Lung microvascular endothelial cell (primary cell): ENCODE measurements around the gene WDR31. TPM values are rescaled to one million over a fixed set of nuclear protein-coding genes. Genes with fewer than 3 reads are reported as not detected.
"Not testable (repeated sequence)": the region's sequence is repeated elsewhere in the genome, so short reads cannot be mapped to it uniquely, and the experiment has no call there.

Source experiments
- DNase-seq, 2 donors: peaks; one replicate each; pipeline versions ENCODE4 v3.0.0 to v3.0.0-alpha.2; 2010; ENCODE audit warnings: low read depth in 2 of 2
- total RNA-seq: library from RNA; depleted of rRNA; stranded (reverse); fragments of >200 nt; gene quantifications from 2 replicates; pipeline ENCODE4 v1.2.1, GENCODE V29; 2014

Gene WDR31
- total RNA-seq, 1 donor from 2014 or later, result 0.20 TPM

DNA sequence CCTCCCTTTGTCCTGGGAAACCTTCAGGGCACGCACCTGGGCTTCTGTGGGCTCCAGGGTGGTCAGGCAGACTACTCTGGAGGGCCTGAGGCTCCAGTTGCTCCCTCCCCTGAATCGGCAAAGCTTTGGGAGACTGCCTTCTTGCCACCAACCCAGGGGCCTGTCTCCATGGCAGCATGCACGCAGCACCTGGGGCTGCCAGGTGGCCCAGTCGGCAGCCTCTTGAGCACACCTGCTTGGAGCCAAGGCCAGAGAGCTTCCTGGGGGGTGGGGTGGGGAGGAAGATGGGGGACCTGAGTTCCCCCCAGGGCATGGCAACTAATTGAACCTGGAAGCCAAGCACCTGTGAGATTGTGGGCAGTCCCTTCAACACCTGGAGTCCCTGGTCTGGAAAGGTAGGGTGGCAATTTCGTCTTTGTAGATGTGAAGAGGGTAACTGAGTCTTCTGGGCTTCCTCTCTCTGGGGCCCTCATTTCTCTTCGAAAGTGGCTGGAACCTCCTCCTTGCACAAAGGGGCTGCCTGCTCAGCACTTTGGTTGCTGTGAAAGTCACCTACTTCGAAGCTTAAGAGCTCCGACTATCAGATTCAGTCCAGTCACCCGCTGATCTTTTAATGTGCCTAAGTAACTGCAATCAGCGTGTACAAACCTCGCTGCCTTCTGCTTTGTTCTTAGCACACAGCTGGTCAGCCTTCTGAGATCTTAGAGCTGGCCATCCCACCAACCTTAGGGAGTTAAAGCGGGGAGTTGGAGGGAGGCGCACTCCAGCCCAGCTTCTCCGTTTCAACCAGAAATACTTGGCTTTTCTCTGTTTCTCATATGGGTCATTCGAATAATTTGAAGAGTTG, 40.9 kb downstream of the WDR31 start:
- no peak for DNase-seq

DNA sequence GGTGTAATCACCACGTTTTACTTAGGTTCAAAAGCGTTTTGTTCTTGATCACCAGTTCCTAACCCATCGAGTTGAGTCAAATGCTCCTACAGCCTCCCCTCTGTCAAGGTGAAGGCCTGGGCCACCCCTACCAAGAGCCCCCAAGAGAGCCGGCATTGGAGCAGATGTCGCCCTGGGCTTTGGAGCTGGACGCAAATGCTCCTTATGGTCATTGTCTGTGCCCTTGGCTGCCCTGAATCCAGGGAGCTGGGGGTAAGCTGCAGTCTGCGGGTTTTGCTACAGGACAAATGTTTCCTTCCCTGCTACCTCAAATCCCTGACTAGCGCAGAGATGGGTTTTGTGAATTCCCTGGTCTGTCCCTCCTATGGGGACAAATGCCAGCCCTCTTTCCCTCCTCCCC, 41.8 kb downstream of the WDR31 start:
- no peak for DNase-seq

DNA sequence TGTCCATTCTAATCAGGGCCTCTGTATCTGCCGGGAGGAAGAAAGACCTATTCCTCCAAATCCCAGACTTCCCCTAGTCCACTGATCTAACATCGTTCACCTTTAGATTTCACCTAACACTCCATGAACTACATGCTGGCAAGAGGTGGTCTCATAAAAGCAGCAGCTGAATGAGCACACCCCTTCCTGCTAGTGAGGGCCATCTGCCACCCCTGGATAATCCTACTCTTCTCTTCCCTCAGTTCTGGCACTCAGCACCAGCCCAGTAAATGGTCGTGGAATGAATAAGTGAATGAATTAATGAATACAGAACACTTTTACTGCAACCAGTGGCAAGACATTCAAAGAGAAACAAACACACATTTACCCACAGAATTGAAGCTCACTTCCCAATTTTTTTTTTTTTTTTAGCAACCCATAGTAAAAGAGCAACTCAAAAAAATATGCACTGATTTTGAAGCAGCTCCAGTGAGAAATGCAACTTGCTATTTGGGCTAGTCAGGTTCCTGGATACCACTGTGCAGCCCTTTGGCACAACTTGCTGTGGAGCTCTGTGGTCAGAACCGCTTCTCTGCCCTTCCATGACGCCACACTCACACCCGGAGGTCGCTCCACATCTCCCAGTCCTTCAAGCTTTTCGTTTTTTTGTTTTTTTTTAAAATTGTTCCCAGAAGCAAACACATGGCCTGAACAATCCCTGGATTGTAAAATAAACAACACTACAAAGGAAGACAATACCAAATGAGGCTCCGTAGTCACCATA, 43.1 kb downstream of the WDR31 start:
- no peak for DNase-seq

DNA sequence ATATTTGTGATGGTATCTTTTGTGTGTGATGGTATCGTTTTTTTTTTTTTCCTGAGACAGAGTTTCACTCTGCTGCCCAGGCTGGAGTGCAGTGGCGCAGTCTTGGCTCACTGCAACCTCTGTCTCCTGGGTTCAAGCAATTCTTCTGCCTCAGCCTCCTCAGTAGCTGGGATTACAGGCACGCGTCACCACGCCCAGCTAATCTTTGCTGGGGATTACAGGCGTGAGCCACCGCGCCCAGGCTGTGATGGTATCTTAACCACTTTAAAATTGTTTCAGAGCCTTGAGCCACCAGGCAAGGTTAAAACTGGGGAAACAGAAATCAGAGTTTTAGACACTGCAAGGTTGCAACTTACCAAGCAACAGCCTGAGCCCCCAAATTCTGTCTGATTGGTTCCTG, 43.8 kb downstream of the WDR31 start:
- DNase-seq, result not testable (repeated sequence)

DNA sequence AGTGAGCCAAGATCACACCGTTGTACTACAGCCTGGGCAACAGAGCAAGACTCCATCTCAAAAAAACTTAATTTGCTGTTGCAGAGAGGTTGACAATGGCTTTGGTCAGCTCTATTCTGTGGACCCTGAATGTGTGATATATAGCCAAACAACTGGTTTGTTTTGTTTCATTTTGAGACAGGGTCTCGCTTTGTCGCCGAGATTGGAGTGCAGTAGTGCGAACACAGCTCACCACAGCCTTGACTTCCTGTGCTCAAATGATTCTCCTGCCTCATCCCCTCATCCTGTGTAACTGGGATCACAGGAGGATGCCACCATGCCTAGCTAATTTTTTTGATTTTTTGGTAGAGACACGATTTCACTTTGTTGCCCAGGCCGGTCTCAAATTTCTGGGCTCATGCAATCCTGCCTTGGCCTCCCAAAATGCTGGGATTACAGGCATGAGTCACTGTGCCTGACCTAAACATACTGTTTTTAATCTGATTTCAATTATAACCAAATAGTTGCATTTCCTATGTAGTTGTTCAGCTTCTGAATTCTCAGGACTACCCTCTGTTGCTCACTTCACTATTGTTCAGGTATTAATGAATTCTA, 46.7 kb downstream of the WDR31 start:
- no peak for DNase-seq

GRCh38 chr9:113290052-113290607, 49.9 kb downstream of the WDR31 start:
- peak in 1 of 2 donors; percentile 44 for DNase-seq

- peak in 1 of 2 donors; percentile 43 for DNase-seq
Observed at GRCh38 chr9:113289091-113289490, 51.0 kb downstream of the WDR31 start.

DNA sequence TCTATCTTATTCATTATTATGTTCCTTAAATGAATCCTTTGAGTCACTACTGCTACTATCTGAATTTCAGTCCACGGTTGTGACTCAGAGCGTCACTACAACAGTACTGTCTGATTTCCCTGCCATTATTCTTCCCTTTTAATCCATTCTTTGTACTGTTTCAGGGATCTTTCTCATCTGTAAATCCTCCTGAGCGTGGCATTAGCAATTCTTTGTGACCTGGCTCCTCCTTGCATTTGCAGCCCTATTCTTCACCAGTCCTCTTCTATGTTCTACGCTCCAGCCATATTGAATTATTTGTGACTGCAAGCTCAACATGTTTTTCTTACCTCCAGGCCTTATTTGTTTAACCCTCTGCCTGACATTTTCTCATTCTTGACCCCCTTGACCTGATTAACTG, 58.7 kb downstream of the WDR31 start:
- no peak for DNase-seq

DNA sequence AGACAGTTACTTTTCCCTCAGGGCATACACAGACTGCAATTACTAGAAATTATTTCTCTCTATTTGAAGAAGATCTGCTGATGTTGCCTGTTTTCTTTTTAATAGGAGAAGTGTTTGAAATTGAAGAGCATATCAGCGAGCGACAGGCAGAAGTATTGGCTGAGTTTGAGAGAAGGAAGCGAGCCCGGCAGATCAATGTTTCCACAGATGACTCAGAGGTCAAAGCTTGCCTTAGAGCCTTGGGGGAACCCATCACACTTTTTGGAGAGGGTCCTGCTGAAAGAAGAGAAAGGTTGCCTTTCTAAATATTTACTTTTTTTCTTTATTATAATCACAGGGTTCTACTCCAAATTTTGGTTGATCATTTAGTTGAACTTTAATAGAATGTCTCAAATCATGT, 61.2 kb downstream of the WDR31 start:
- no peak for DNase-seq

- peak; percentile 99 for DNase-seq
Observed at GRCh38 chr9:113275157-113276131, 64.6 kb downstream of the WDR31 start, which contains the start of the genes CDC26 and PRPF4. Gene CDC26, minus strand, starts transcription at chr9:113275572. Its CDS starts 3,065 bp downstream, at chr9:113272507. Gene PRPF4, plus strand, starts transcription at chr9:113275658. Its CDS starts 86 bp downstream, at chr9:113275744.

GRCh38 chr9:113274474-113275156, 65.5 kb downstream of the WDR31 start:
- peak; percentile 72 to 82 for DNase-seq

DNA sequence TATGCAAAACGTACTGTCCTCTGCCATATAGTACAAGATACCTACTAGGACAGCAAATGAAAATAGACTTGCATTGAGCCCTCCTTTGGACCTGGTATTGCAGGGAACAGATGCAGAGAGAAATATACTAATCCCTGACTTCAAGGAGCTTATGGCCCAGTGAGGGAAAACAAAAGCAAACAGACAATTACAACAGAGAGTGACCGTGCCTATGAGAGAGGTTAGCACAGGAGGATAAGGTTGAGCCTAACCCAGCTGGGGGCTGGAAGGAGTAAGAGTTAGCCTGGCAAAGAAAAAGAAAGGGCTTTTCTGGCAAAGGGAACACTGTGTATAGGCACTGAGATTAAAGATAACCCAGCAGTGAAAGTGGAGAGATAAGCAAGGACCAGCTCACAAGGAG, 70.2 kb downstream of the WDR31 start:
- no peak for DNase-seq

DNA sequence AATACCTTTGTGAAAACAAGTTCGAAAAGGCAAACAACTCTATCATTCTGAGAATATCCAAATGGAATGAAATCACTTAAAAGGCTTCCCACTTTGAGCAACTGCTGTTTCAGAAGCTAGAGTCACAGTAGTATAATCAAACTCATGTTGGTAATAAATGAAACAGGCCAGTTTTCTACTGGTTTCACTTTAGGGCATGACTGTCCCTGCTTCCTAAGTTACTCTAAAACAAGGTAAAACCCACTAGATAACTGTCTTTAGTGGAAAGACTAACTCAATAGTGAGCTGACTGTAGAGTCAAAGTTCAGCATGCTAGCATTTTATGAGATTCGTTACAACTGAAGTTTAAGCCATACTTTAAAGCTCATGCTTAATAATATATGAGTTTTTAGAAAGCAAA, 70.7 kb downstream of the WDR31 start:
- DNase-seq, result no peak

- DNase-seq, result no peak
Observed at GRCh38 chr9:113267911-113268566, 72.0 kb downstream of the WDR31 start.

DNA sequence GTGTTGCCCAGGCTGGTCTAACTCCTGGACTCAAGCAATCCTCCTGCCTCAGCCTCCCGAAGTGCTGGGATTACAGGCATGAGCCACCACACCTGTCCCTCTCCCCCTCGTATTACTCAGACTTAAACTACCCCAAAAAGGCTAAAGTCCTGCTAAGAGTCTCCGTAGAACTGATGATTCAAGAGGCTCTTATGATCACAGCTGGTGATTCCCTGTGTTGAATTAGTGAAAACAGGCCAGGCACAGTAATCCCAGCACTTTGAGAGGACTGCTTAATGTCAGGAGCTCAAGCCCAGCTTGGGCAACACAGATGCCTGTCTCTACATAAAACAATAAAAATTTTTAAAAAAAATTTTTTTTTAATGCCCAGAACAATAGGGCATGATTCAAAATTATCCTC, 73.9 kb downstream of the WDR31 start:
- DNase-seq, result no peak
